NCI-H345 treated with DMSO at 0.1 percent for 48 hours (cell line): ENCODE data around the gene SMAD3.

Experiments
- DNase-seq: peaks from one replicate; lab custom pipeline; 2025; ENCODE audit not compliant: unreplicated experiment; lab: John Stamatoyannopoulos, UW

Gene SMAD3

DNA sequence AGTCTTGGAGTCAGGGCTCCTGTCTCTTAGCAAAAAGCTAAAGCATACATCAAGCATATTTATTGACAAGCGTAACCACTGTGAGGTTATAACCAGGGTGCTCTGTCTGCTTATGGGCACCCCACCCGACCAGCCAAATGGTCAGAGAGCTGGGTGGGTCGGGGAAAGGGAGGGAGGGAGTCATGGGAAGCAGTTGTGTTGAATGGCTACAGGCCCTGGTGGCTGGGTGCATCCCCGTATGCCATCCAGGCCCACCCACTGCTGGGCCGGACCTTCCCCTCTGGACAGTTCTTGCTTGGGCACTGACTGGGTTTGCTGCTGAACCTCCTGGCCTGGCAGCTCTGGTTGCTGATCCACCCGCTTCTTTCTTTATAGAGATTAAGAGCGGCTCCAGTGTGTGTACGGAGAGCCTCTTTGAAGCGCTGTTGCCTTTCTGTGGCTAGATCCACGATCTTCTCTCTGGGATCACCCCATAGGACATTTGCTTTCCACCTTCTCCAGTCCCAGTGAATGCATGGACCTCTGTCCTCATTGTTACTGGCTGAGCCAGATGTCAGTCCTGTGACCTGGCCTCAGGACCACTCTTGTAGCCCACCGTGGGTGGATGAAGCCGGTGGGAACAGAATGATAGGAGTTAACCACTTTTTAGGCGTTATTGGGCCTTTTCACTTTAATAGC is 59.6 kb downstream of the SMAD3 start:
- no peak for DNase-seq

DNA sequence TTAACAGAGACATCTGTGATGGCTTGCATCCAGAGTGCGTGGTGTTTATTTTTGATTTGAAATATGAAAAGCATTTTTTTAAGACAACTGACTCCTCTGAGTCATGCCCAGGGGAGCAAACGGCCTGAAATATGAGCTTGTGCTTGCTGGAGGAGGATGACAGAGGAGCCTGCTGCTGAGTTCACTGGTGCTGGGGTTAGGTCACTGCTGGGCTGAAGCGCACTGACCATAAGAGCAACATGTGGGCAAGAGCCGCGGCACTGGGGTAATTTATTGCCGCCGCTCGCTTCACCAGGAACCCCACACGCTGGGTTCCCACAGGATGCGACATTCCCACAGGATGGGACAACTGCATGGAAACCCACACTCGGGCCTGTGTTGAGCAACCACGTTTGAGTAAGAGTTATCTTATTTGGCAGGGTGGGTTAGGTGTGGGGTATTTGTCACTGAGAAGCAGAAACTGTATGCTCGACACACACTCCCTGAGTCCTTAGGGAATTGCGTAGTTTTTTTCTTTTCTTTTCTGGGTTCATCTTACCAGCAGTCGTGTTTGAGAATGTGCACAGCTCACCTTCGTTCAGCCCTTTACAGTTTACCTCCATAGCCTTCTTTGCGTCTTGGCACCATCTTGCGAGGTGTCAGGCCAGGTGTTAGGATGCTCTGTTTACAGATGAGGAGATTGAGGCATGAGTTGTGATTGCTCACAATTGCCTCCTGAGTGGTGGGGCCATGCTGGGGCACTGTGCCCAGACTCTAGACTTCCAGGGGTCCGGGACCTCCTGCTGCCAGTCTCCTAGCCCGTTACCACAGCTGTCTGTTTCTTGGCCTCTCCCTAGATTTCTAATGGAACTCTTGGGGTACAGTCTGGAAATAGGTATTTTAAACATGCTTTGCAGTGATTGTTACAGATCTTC is 60.4 kb downstream of the SMAD3 start:
- DNase-seq = no peak

DNA sequence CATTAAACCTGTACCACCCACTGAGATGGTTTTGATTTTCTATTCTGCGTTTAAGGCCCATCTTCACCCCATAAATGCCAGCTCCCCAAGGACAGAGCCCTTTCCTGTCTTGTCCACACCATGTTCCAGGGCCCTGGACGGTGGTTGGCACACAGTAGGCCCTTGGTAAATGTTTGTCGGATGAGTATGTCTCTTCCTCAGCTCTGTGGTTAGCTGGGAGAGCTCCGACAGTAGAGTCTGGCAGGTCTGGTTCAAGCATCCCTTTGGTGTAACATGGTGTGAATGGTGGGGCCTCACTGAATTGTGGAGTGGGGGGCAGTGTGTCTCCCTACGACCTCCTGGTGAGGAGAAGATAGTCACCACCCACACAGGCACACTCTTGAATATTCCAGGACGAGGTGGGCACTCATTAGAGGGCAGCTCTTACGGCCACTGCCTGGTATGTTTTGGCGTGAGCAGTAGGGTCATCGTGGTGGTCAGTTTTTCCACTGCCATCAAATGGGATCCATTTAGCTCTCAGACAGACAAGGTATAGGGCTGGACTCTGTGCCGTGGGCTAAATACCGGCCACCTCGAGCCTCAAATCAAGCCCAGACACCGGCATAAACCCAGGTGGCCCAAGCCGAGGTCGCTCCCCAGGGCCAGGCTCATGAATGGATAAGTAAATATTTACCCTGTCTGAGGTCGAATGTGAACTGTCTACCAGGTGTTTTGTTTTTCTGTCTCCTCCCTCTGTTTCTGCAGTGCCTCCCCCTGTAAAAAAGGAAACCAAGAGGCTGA is 61.3 kb downstream of the SMAD3 start:
- DNase-seq = no peak

- no peak for DNase-seq
Measured at GRCh38 chr15:67127331-67127664, 61.9 kb downstream of the SMAD3 start.

GRCh38 chr15:67127965-67128364 is 62.6 kb downstream of the SMAD3 start:
- no peak for DNase-seq

GRCh38 chr15:67130166-67130565 is 64.8 kb downstream of the SMAD3 start:
- no peak for DNase-seq

GRCh38 chr15:67130673-67131601 is 65.5 kb downstream of the SMAD3 start:
- DNase-seq = no peak

GRCh38 chr15:67132276-67132675 is 66.9 kb downstream of the SMAD3 start:
- no peak for DNase-seq

DNA sequence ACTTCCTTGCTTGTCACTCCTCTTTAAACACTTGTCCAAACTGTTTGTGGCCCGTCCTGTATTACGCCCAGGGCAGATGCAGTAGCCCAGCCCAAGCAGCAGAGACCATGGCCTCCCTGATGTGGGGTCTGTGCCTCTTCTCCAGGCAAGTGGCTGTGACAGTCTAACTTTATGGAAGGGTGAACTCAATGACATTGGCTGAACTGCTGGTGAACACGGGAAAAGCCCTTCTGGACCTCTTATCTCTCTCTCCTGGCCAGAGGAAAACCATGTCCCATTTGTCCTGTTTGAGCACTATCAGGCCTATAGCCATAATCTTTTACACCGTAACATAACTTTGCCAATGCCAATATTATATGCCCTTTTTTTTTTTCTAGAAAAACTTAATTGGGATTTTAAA is 67.6 kb downstream of the SMAD3 start:
- no peak for DNase-seq

GRCh38 chr15:67133738-67134066 is 68.3 kb downstream of the SMAD3 start:
- DNase-seq = no peak

DNA sequence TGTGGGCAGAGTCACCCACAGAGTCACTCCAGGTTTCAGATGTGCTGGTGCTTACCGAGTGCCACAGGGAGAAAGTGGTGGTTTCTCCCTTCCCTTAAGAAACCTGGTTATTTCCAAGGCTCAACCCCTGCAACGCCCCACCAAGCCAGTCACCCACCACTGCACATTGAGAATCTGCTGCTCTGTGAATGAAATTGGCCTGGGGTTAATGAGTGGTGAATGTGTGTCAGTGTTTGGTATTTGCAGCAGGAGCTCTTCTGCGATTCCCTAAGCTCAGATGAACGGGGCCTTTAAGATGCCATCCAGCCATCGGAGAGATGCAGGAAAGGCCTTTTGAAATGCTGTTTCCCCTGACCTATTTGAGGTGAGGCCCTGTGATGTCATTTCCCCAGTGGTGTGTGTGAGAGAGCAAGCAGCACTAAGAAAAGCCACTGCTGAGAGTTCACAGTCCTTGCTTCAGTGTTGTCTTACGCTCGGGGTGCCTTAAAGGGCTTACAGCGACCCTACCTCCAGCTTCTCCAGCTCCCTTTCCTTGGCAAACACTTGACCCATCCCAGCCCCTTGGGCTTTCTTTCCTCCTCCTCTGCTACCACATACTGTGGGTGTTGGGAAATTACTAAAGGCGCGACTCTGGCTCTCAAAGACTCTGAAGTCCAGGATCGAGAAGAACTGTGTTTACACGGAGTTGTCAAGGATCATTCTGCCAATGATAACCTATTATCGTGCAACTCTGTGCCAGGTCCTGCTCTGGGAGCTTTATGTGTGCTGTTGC is 68.9 kb downstream of the SMAD3 start:
- no peak for DNase-seq

DNA sequence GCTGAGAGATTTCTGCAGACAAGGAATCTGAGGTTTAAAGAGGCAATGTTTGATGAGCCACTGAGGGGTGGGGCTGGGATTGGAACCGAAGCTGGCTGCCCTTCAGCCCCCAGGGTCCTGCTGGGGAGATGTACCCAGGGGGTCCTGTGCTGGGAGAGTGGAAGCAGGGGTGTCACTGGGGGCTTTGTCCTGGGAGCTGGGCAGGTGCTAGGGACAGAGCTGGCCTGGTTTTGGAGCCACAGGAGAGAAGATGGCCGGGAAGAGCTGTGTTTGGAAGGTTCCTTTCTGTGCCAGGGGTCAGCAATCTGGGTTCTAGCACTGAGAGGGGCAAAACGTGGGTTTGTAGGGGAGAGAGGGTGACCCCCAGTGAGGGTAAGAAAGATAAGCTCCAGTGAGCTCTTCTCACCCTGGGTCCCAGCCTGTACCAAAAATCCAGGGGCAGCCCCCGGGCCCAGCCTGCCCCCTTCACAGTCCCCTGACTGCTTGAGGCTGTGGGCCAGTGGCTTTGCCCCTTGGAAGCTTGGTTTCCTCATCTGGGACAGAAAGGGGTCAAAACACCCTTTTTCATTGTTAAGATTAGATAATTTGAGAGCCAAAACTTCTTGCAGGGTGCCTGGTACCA is 69.6 kb downstream of the SMAD3 start:
- no peak for DNase-seq

- no peak for DNase-seq
Measured at GRCh38 chr15:67135494-67135893, 70.1 kb downstream of the SMAD3 start.

DNA sequence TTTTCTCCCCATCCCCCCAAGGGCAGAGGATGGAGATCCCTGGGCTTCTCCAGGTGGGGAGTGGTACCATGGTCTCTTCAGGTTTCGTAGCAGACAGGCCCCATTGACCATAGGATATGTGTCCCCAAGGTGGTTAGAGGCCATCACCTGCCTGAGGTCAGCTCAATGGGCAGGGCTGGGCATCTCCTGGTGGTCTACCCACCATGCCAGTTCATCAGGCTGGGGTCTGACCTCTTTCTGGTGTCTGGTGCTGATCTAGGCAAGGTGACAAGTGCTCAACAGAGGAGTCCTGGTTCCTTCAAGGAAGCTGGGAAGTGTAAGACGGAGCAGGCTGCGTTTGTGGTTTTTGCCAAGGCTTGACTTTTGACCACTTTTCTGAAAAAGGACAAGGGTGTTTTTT is 71.4 kb downstream of the SMAD3 start:
- no peak for DNase-seq

GRCh38 chr15:67137319-67137718 is 71.9 kb downstream of the SMAD3 start:
- no peak for DNase-seq

GRCh38 chr15:67137951-67138848 is 72.8 kb downstream of the SMAD3 start:
- DNase-seq = no peak

DNA sequence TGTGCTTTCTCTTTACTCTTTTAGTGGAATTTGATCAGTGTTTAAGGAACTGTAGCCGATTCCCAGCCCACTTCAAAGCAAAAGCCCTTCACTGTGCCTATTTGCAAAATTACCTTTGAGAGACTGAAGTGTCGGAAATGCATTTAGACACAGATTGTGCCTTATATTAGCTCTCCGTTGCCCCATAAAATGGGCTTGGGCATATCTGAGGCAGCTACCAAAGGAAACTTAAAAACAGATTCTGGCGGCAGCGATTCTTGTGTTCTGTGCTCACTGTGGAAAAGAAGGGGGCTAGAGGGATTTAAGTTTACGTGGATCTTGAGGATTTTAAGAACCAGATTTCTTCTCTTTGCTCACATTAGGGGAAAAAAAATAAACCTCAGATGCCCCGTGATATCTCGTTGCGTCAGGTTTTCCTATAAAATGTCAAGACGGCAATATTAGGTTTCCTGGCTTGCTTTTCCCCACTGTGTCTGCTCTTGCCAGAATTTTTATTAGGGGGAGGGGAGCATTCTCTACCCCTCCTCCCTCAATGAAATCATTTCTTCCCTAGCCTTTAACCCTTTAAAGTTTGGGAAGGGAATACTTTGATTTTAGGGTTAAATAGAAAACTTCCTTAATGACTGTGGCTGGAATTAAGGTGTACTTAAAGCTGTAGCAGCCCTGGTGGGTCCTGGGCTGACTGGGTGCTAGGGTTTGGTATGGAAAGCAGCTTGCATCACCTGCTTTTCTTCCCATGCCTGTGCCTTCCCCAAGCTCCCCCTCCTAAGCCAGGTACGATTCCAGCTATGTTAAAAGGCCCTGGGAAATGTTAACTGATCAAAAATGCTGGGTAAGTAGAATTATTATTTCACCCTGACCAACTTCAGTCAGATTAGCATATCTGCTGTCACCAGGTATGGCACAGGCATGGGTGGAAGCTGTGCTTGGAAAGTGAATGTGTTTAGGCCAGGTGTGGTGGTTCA is 73.8 kb downstream of the SMAD3 start:
- no peak for DNase-seq
